B cell (primary cell): Measurements from ENCODE around the gene EFNA5. TPM values are rescaled to one million over a fixed set of nuclear protein-coding genes. Genes with fewer than 3 reads are reported as not detected.

Experiments
- ATAC-seq: fragments of 200-7000 bp; cut with Tn5 transposase; one replicate; pipeline ENCODE4 v1.10.0; 2021; ENCODE audit warnings: low read depth, mild to moderate bottlenecking, moderate number of reproducible peaks, moderate library complexity
- CTCF ChIA-PET: fragments of 350-600 bp; sonication (Branson Sonifier 250); formaldehyde crosslinking; loops from one replicate; lab custom pipeline; 2021; ENCODE audit warnings: antibody characterized with exemption, inconsistent platforms; lab: Charles Lee
- POLR2A ChIA-PET: fragments of 350-600 bp; sonication (Branson Sonifier 250); formaldehyde crosslinking; loops from one replicate; lab custom pipeline; 2021; ENCODE audit warnings: antibody characterized with exemption; lab: Charles Lee
- DNase-seq: peaks from one replicate; pipeline ENCODE4 v3.0.0; 2013
- H2AFZ ChIP-seq: 2 replicates; pipeline ENCODE4 v1.6.1; 2012; ENCODE audit warnings: mild to moderate bottlenecking, low read depth, low read length; ENCODE audit not compliant: insufficient read depth, poor library complexity, severe bottlenecking
- H3K27ac ChIP-seq, 2 donors: 1 replicate in 1 of 2; 2 replicates in 1 of 2; pipeline ENCODE4 v1.5.1; 2012 to 2013; ENCODE audit warnings: low read length in 2 of 2, mild to moderate bottlenecking in 2 of 2, moderate library complexity in 1 of 2
- H3K27me3 ChIP-seq, 4 experiments: fragments of 200-600 bp in 1 of 4; sonication (generic) in 1 of 4; replicated peaks in 1 of 4; 1 replicate in 2 of 4; 2 replicates in 2 of 4; pipeline versions ENCODE4 v1.6.1 to v1.7.0; 2013 to 2016; ENCODE audit warnings: low read length in 3 of 4, mild to moderate bottlenecking in 2 of 4, mixed read lengths in 1 of 4, moderate library complexity in 1 of 4; ENCODE audit not compliant: insufficient read depth in 4 of 4, control insufficient read depth in 3 of 4; ENCODE audit errors: control extremely low read depth in 1 of 4
- H3K36me3 ChIP-seq, 2 experiments: replicated peaks in 1 of 2; 1 replicate in 1 of 2; 2 replicates in 1 of 2; pipeline versions ENCODE4 v1.6.1 to v1.7.1; 2013; ENCODE audit warnings: low read length in 1 of 2; ENCODE audit not compliant: insufficient read depth in 2 of 2, control insufficient read depth in 1 of 2; ENCODE audit errors: control extremely low read depth in 1 of 2, extremely low read depth in 1 of 2
- H3K4me1 ChIP-seq, 2 donors: fragments of 200-600 bp in 1 of 2; sonication (generic) in 1 of 2; 1 replicate in 1 of 2; 2 replicates in 1 of 2; pipeline versions ENCODE4 v1.5.1 to v1.6.1; 2013 to 2017; ENCODE audit warnings: low read length in 2 of 2; ENCODE audit not compliant: control insufficient read depth in 2 of 2, insufficient read depth in 2 of 2
- H3K4me2 ChIP-seq: replicated peaks from 2 replicates; pipeline ENCODE3; 2012; ENCODE audit warnings: mild to moderate bottlenecking, low read depth, low read length; ENCODE audit not compliant: poor library complexity, severe bottlenecking
- H3K4me3 ChIP-seq, 5 experiments: fragments of 200-600 bp in 1 of 5; sonication (generic) in 1 of 5; 1 replicate in 3 of 5; 2 replicates in 2 of 5; pipeline versions ENCODE4 v1.5.1 to v1.7.0; 2011 to 2016; ENCODE audit warnings: low read length in 4 of 5, mild to moderate bottlenecking in 4 of 5, low read depth in 2 of 5, control low read depth in 1 of 5, moderate library complexity in 1 of 5; ENCODE audit not compliant: insufficient read depth in 1 of 5; ENCODE audit errors: control extremely low read depth in 1 of 5, extremely low read depth in 1 of 5
- H3K79me2 ChIP-seq: fragments of 200-600 bp; sonication (generic); one replicate; pipeline ENCODE4 v1.6.0; 2016; ENCODE audit warnings: low read length; ENCODE audit not compliant: control insufficient read depth, insufficient read depth
- H3K9ac ChIP-seq: fragments of 200-600 bp; sonication (generic); 2 replicates; pipeline ENCODE4 v1.6.1; 2017; ENCODE audit warnings: mild to moderate bottlenecking, low read length, moderate library complexity
- H3K9me3 ChIP-seq, 3 donors: one replicate each; pipeline versions ENCODE4 v1.6.1 to v1.7.1; 2013; ENCODE audit warnings: low read length in 2 of 3; ENCODE audit not compliant: control insufficient read depth in 2 of 3, insufficient read depth in 1 of 3; ENCODE audit errors: control extremely low read depth in 1 of 3
- H4K20me1 ChIP-seq: 2 replicates; pipeline ENCODE4 v1.6.0; 2012; ENCODE audit warnings: mild to moderate bottlenecking, low read length; ENCODE audit not compliant: insufficient read depth, control insufficient read depth, poor library complexity, severe bottlenecking
- H3K27ac Mint-ChIP-seq: one replicate; pipeline ENCODE4 v1.8.0; 2021; ENCODE audit warnings: mixed read lengths
- H3K27me3 Mint-ChIP-seq: one replicate; pipeline ENCODE4 v1.8.0; 2021; ENCODE audit warnings: mixed read lengths
- H3K4me1 Mint-ChIP-seq: one replicate; pipeline ENCODE4 v1.8.0; 2021; ENCODE audit warnings: mixed read lengths
- H3K4me3 Mint-ChIP-seq: one replicate; pipeline ENCODE4 v1.8.0; 2021; ENCODE audit warnings: mixed read lengths
- H3K9me3 Mint-ChIP-seq: one replicate; pipeline ENCODE4 v1.8.0; 2022; ENCODE audit warnings: mixed read lengths; ENCODE audit not compliant: insufficient read depth
- EZH2 ChIP-seq: IDR thresholded peaks from 2 replicates; pipeline ENCODE4 v1.6.1; 2012; ENCODE audit warnings: borderline replicate concordance, low read depth, mild to moderate bottlenecking, moderate library complexity, low read length; ENCODE audit not compliant: insufficient read depth, poor library complexity, severe bottlenecking
- WGBS: methylation state at CpG from one replicate; pipeline ENCODE4 v1.1.5; 2013; ENCODE audit warnings: missing lambda C conversion rate; ENCODE audit not compliant: insufficient coverage; 5-methylcytosine and 5-hydroxymethylcytosine counted together
- intact Hi-C: fragments of 100-400 bp; cut with micrococcal nuclease; formaldehyde crosslinking; loops from one replicate; pipeline ENCODE4 v1.10.0; 2022
- polyA plus RNA-seq: library from polyadenylated mRNA; depleted of rRNA; stranded (reverse); fragments of >200 nt; gene quantifications from 2 replicates; pipeline ENCODE4 v1.2.3, GENCODE V29; 2012
- total RNA-seq, 2 donors: library from RNA; stranded (reverse); fragments of 120-200 nt in 1 of 2; gene quantifications; 1 replicate in 1 of 2; 2 replicates in 1 of 2; pipeline versions ENCODE4 v1.2.3 to v1.2.4, GENCODE V29; 2013 to 2022
- TF ChIP-seq, protein P1 (sequence below): fragments of 200-600 bp; IDR thresholded peaks from one replicate; pipeline ENCODE4 v1.8.0; 2022; ENCODE audit warnings: antibody characterized with exemption, mild to moderate bottlenecking

EFNA5 gene
- total and polyA plus RNA-seq, 2 donors (not counting 1 experiment from before 2014, with no cell fraction given) = not detected

DNA sequence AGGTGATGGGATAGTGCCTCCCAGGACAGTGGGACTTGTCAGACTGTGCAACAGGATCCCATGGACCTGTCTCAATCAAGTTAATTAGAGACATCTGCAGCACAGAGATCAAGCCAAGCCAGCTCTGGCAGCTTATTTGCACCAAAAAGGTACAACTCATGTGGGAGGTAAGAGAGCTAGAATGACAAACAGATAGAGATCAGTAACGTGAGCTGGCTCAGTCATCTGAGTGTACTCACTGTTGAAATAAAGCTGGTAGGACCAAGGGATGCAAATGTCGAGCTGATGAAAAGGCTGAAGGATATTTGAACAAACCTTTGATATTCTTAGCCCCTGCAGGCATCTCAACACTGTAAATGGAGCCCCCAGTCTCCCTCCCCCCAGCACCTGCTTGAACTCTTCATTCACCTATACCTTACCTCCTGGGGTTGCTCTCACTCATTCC, 198.1 kb downstream of the EFNA5 start:
- H3K79me2 ChIP-seq = no peaks in the 10 kb centered on the region
- no peaks in the 10 kb centered on the region for H3K9me3 Mint-ChIP-seq
- no peaks in the 10 kb centered on the region for H3K9me3 ChIP-seq
- no peak overlapping the region for H3K9ac ChIP-seq
- ATAC-seq (no peak), DNase-seq (no peak)
- ChIA-PET CTCF (no interaction called here), POLR2A (no interaction called here)
- no peak for TF ChIP-seq EZH2
- TF ChIP-seq, protein P1, sequence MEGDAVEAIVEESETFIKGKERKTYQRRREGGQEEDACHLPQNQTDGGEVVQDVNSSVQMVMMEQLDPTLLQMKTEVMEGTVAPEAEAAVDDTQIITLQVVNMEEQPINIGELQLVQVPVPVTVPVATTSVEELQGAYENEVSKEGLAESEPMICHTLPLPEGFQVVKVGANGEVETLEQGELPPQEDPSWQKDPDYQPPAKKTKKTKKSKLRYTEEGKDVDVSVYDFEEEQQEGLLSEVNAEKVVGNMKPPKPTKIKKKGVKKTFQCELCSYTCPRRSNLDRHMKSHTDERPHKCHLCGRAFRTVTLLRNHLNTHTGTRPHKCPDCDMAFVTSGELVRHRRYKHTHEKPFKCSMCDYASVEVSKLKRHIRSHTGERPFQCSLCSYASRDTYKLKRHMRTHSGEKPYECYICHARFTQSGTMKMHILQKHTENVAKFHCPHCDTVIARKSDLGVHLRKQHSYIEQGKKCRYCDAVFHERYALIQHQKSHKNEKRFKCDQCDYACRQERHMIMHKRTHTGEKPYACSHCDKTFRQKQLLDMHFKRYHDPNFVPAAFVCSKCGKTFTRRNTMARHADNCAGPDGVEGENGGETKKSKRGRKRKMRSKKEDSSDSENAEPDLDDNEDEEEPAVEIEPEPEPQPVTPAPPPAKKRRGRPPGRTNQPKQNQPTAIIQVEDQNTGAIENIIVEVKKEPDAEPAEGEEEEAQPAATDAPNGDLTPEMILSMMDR = no peak
- H3K27ac ChIP-seq = no peak overlapping the region
- no peaks in the 10 kb centered on the region for H4K20me1 ChIP-seq
- H3K4me1 Mint-ChIP-seq = no peaks in the 10 kb centered on the region
- H3K27me3 Mint-ChIP-seq = no peaks in the 10 kb centered on the region
- no peak overlapping the region for H3K4me3 Mint-ChIP-seq
- H3K4me3 ChIP-seq = no peak overlapping the region
- intact Hi-C loops = no loop called here
- H3K27ac Mint-ChIP-seq = no peak overlapping the region
- H3K4me2 ChIP-seq = no peak overlapping the region
- WGBS = 76% methylated on average over 2 of the region's 2 CpGs
- no peaks in the 10 kb centered on the region for H3K27me3 ChIP-seq
- no peak overlapping the region for H2AFZ ChIP-seq
- no peaks in the 10 kb centered on the region for H3K4me1 ChIP-seq
- no peaks in the 10 kb centered on the region for H3K36me3 ChIP-seq

DNA sequence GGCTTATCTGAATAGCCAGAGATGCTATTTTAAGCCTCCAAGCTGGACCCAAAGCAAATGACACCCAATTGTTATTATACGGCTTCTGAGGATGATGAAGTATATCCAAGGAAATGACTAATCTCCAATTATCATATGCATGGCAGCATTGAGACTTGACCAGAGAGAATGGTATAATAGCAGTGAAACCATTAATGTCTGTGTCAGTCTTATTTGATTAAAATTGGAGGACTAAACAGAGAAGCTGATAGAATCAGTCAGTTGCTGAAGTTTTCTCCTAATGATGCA, 200.5 kb downstream of the EFNA5 start:
- DNase-seq (no peak), ATAC-seq (no peak)
- TF ChIP-seq, protein P1 = no peak
- TF ChIP-seq EZH2 = no peak
- no peak overlapping the region for H3K4me3 Mint-ChIP-seq
- H3K27me3 ChIP-seq = no peaks in the 10 kb centered on the region
- no peaks in the 10 kb centered on the region for H3K4me1 Mint-ChIP-seq
- H3K27me3 Mint-ChIP-seq = no peaks in the 10 kb centered on the region
- WGBS = no CpG with 5 or more reads among the region's 1 CpG
- H3K9me3 ChIP-seq = no peaks in the 10 kb centered on the region
- H2AFZ ChIP-seq = no peak overlapping the region
- no peak overlapping the region for H3K4me2 ChIP-seq
- H3K27ac ChIP-seq = no peak overlapping the region
- ChIA-PET CTCF (no interaction called here), POLR2A (no interaction called here)
- H3K27ac Mint-ChIP-seq = no peak overlapping the region
- no peaks in the 10 kb centered on the region for H3K9me3 Mint-ChIP-seq
- no peak overlapping the region for H3K9ac ChIP-seq
- no peaks in the 10 kb centered on the region for H3K79me2 ChIP-seq
- H4K20me1 ChIP-seq = no peaks in the 10 kb centered on the region
- H3K36me3 ChIP-seq = no peaks in the 10 kb centered on the region
- H3K4me3 ChIP-seq = no peak overlapping the region
- intact Hi-C loops = no loop called here
- H3K4me1 ChIP-seq = no peaks in the 10 kb centered on the region
